ENCODE measurements around the gene THRB. TPM values are rescaled to one million over a fixed set of nuclear protein-coding genes. Genes with fewer than 3 reads are reported as not detected.
A peak's percentile ranks its signal among the peaks of the same experiment; 100 is the strongest.

THRB gene
- total RNA-seq (not detected), polyA plus RNA-seq (under 1 TPM in 1 of 2 donors, not detected in 1; 0.03 TPM)

GRCh38 chr3:24494618-24495325 lies at the start of gene THRB:
Gene THRB (minus strand): TSS chr3:24494850.
- no peak within 1 kb of the TSS for H3K27ac ChIP-seq (ENCODE audit: low read depth, low read length)
- no peak within 1 kb of the TSS for H3K4me3 ChIP-seq (ENCODE audit: low read length in 2 of 2)
- no peak for DNase-seq
- no peaks in the 10 kb centered on the region for H3K9me3 ChIP-seq (ENCODE audit: control insufficient read depth in 1 of 2, low read length in 2 of 2)
- no peak within 1 kb of the TSS for H3K27ac Mint-ChIP-seq
- H3K27me3 ChIP-seq (ENCODE audit: insufficient read depth, low read length): no peaks in the 10 kb centered on the region
- ChIA-PET CTCF (ENCODE audit: partially characterized antibody) (no interaction called here), POLR2A (ENCODE audit: partially characterized antibody) (no interaction called here)
- H3K4me3 Mint-ChIP-seq: peak within 1 kb of the TSS in 1 of 8 donors; percentile 2
- H3K4me1 Mint-ChIP-seq: peaks cover 0 to 3% (median 0%) of the 10 kb centered on the region in 4 donors
- H3K4me1 ChIP-seq (ENCODE audit: insufficient read depth, low read length): no peaks in the 10 kb centered on the region
- intact Hi-C loops (cut with micrococcal nuclease): no loop called here
- no peaks in the 10 kb centered on the region for H3K36me3 Mint-ChIP-seq
- peaks cover 0 to 6% (median 2%) of the 10 kb centered on the region in 8 donors for H3K9me3 Mint-ChIP-seq
- H3K27me3 Mint-ChIP-seq: peaks cover 24 to 32% of the 10 kb centered on the region in 2 donors
- no peaks in the 10 kb centered on the region for H3K36me3 ChIP-seq (ENCODE audit: insufficient read depth, low read length)

DNA sequence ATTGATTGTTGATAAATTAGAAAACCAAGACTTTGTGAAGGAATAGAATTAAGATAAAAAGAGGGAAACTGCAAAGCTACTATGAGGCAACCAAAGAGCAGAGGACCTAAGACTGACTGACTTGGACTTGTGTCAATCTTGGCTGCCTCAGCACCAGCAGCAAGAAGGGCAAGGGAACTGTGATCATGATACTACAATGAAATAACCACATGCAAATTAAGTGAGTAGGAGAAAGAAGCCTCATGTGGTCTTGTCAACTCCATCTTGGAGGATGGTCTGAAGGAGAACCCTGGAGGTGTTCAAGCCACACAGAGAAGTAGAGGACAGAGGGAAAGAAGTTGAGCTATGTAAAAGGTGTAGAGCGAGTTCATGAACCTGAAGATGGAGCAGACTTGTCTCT lies 47.3 kb upstream of the THRB start:
- Mint-ChIP-seq H3K4me3 (no peak overlapping the region), H3K9me3 (peaks cover 0 to 6% (median under 1%) of the 10 kb centered on the region in 8 donors), H3K4me1 (no peaks in the 10 kb centered on the region), H3K36me3 (no peaks in the 10 kb centered on the region), H3K27ac (no peak overlapping the region), H3K27me3 (peaks cover 0 to 1% of the 10 kb centered on the region in 2 donors)
- intact Hi-C loops (cut with micrococcal nuclease): no loop called here
- Histone ChIP-seq H3K27ac (ENCODE audit: low read depth, low read length) (no peak overlapping the region), H3K4me1 (ENCODE audit: insufficient read depth, low read length) (no peaks in the 10 kb centered on the region), H3K36me3 (ENCODE audit: insufficient read depth, low read length) (no peaks in the 10 kb centered on the region), H3K4me3 (ENCODE audit: low read length in 2 of 2) (no peak overlapping the region), H3K9me3 (ENCODE audit: control insufficient read depth in 1 of 2, low read length in 2 of 2) (no peaks in the 10 kb centered on the region), H3K27me3 (ENCODE audit: insufficient read depth, low read length) (no peaks in the 10 kb centered on the region)
- no peak for DNase-seq
- ChIA-PET CTCF (ENCODE audit: partially characterized antibody) (no interaction called here), POLR2A (ENCODE audit: partially characterized antibody) (no interaction called here)

GRCh38 chr3:24540821-24541220 lies 46.2 kb upstream of the THRB start:
- ChIA-PET CTCF (ENCODE audit: partially characterized antibody) (no interaction called here), POLR2A (ENCODE audit: partially characterized antibody) (no interaction called here)
- no peaks in the 10 kb centered on the region for H3K9me3 ChIP-seq (ENCODE audit: control insufficient read depth in 1 of 2, low read length in 2 of 2)
- no peak overlapping the region for H3K27ac Mint-ChIP-seq
- no peaks in the 10 kb centered on the region for H3K27me3 Mint-ChIP-seq
- H3K9me3 Mint-ChIP-seq: peaks cover 0 to 5% (median under 1%) of the 10 kb centered on the region in 8 donors
- H3K4me1 Mint-ChIP-seq: no peaks in the 10 kb centered on the region
- no peak overlapping the region for H3K4me3 Mint-ChIP-seq
- no peaks in the 10 kb centered on the region for H3K36me3 ChIP-seq (ENCODE audit: insufficient read depth, low read length)
- no peak overlapping the region for H3K27ac ChIP-seq (ENCODE audit: low read depth, low read length)
- H3K4me3 ChIP-seq (ENCODE audit: low read length in 2 of 2): no peak overlapping the region
- intact Hi-C loops (cut with micrococcal nuclease): no loop called here
- no peaks in the 10 kb centered on the region for H3K36me3 Mint-ChIP-seq
- no peaks in the 10 kb centered on the region for H3K4me1 ChIP-seq (ENCODE audit: insufficient read depth, low read length)
- no peaks in the 10 kb centered on the region for H3K27me3 ChIP-seq (ENCODE audit: insufficient read depth, low read length)
- no peak for DNase-seq

DNA sequence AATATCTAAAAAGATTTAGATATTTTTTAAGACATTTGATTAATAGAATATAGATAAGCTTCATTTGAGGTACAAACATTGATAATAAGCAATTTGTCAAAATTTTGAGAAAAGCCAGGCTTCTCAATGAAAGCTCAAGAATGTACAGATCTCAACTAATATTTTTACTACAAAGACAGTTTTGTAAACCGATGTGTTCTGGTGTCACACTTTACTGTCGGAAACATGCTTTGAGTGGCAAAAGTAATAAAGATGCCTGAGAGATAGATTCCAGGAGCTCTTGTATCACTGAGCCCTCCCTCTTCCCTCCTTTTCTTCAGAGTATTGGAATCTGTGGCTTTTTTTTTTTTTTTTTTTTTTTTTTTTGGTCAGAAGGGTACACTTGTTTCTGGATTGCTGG lies 45.0 kb upstream of the THRB start:
- Mint-ChIP-seq H3K9me3 (peaks cover 0 to 5% (median under 1%) of the 10 kb centered on the region in 8 donors), H3K36me3 (no peaks in the 10 kb centered on the region), H3K27me3 (no peaks in the 10 kb centered on the region), H3K4me3 (no peak overlapping the region), H3K27ac (no peak overlapping the region), H3K4me1 (no peaks in the 10 kb centered on the region)
- ChIA-PET POLR2A (ENCODE audit: partially characterized antibody) (no interaction called here), CTCF (ENCODE audit: partially characterized antibody) (no interaction called here)
- DNase-seq: no peak
- intact Hi-C loops (cut with micrococcal nuclease): no loop called here
- Histone ChIP-seq H3K36me3 (ENCODE audit: insufficient read depth, low read length) (no peaks in the 10 kb centered on the region), H3K4me3 (ENCODE audit: low read length in 2 of 2) (no peak overlapping the region), H3K27ac (ENCODE audit: low read depth, low read length) (no peak overlapping the region), H3K27me3 (ENCODE audit: insufficient read depth, low read length) (no peaks in the 10 kb centered on the region), H3K9me3 (ENCODE audit: control insufficient read depth in 1 of 2, low read length in 2 of 2) (no peaks in the 10 kb centered on the region), H3K4me1 (ENCODE audit: insufficient read depth, low read length) (no peaks in the 10 kb centered on the region)

- Mint-ChIP-seq H3K9me3 (peaks cover 0 to 5% (median 2%) of the 10 kb centered on the region in 8 donors), H3K4me3 (no peak overlapping the region), H3K4me1 (no peaks in the 10 kb centered on the region), H3K27ac (no peak overlapping the region), H3K27me3 (no peaks in the 10 kb centered on the region), H3K36me3 (no peaks in the 10 kb centered on the region)
- no peaks in the 10 kb centered on the region for H3K4me1 ChIP-seq (ENCODE audit: insufficient read depth, low read length)
- CTCF ChIA-PET (ENCODE audit: partially characterized antibody): no interaction called here
- intact Hi-C loops (cut with micrococcal nuclease): no loop called here
- no peak overlapping the region for H3K27ac ChIP-seq (ENCODE audit: low read depth, low read length)
- H3K9me3 ChIP-seq (ENCODE audit: control insufficient read depth in 1 of 2, low read length in 2 of 2): no peaks in the 10 kb centered on the region
- DNase-seq: no peak
- no peak overlapping the region for H3K4me3 ChIP-seq (ENCODE audit: low read length in 2 of 2)
- no peaks in the 10 kb centered on the region for H3K36me3 ChIP-seq (ENCODE audit: insufficient read depth, low read length)
- POLR2A ChIA-PET (ENCODE audit: partially characterized antibody): no interaction called here
- no peaks in the 10 kb centered on the region for H3K27me3 ChIP-seq (ENCODE audit: insufficient read depth, low read length)
Observed at GRCh38 chr3:24538891-24539290, 44.2 kb upstream of the THRB start.

DNA sequence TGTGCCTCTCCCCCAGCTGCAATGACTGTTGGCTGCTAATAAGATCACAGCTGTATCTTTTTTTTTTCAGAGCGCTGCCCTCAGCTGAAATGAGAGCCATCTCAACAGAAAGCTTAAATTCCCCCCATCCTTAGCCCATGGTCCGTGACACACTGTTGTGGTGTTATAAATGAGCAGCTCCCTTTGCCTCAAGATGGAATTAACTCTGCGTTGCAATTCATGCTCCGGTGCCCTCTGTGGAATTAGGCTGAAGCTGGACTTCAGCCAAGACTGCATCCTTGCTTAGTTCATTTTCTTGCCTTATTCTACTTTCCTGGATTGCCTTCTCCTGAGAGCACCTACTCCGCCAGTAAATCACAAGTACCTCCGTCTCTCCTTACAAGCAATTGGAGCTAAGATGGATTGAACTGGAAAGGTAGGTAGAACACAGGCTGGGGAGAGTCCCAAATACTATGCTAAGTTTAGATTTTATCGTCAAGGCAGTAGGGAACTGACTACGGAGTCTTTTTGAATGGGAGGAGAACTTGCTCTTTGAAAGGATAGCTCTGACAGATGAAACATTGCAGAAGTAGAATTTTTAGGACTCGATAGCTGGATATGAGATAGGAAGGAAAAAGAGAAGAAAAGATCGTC lies 39.0 kb upstream of the THRB start:
- POLR2A ChIA-PET (ENCODE audit: partially characterized antibody): no interaction called here
- intact Hi-C loops (cut with micrococcal nuclease): no loop called here
- DNase-seq: no peak
- H3K27me3 ChIP-seq (ENCODE audit: insufficient read depth, low read length): no peaks in the 10 kb centered on the region
- Mint-ChIP-seq H3K36me3 (no peaks in the 10 kb centered on the region), H3K27ac (no peak overlapping the region), H3K9me3 (peaks cover 0 to 14% (median 3%) of the 10 kb centered on the region in 8 donors), H3K27me3 (peaks cover 0 to 2% of the 10 kb centered on the region in 2 donors), H3K4me1 (no peaks in the 10 kb centered on the region), H3K4me3 (no peak overlapping the region)
- H3K9me3 ChIP-seq (ENCODE audit: control insufficient read depth in 1 of 2, low read length in 2 of 2): no peaks in the 10 kb centered on the region
- H3K4me3 ChIP-seq (ENCODE audit: low read length in 2 of 2): no peak overlapping the region
- no peaks in the 10 kb centered on the region for H3K4me1 ChIP-seq (ENCODE audit: insufficient read depth, low read length)
- no peak overlapping the region for H3K27ac ChIP-seq (ENCODE audit: low read depth, low read length)
- no peaks in the 10 kb centered on the region for H3K36me3 ChIP-seq (ENCODE audit: insufficient read depth, low read length)
- CTCF ChIA-PET (ENCODE audit: partially characterized antibody): no interaction called here

DNA sequence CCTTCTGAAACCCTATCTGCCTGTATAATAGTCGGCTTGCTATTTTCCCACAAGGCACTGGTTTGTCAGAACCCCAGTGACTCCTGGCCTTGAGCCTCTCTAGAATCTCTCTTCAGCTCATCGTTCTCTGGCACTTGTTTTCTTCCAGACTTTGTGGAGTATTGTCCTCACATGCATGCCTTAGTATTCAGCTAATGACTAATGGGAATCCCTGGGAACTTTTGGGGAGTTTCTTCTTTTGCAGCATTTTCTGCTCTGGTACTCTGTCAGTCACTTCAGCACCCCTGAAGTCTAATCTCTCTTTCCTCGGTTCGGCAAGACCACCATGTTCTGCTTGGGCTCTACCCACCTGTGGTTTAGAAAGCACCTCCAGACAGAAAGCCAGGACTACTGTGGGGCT lies 35.8 kb upstream of the THRB start:
- H3K27me3 ChIP-seq (ENCODE audit: insufficient read depth, low read length): no peaks in the 10 kb centered on the region
- DNase-seq: no peak
- no peaks in the 10 kb centered on the region for H3K4me1 ChIP-seq (ENCODE audit: insufficient read depth, low read length)
- POLR2A ChIA-PET (ENCODE audit: partially characterized antibody): no interaction called here
- no peak overlapping the region for H3K27ac ChIP-seq (ENCODE audit: low read depth, low read length)
- no peak overlapping the region for H3K27ac Mint-ChIP-seq
- H3K9me3 ChIP-seq (ENCODE audit: control insufficient read depth in 1 of 2, low read length in 2 of 2): no peaks in the 10 kb centered on the region
- no peaks in the 10 kb centered on the region for H3K36me3 Mint-ChIP-seq
- peaks cover 0 to 14% (median 2%) of the 10 kb centered on the region in 8 donors for H3K9me3 Mint-ChIP-seq
- no peaks in the 10 kb centered on the region for H3K36me3 ChIP-seq (ENCODE audit: insufficient read depth, low read length)
- H3K27me3 Mint-ChIP-seq: peaks cover 0 to 2% of the 10 kb centered on the region in 2 donors
- CTCF ChIA-PET (ENCODE audit: partially characterized antibody): no interaction called here
- no peak overlapping the region for H3K4me3 ChIP-seq (ENCODE audit: low read length in 2 of 2)
- H3K4me1 Mint-ChIP-seq: no peaks in the 10 kb centered on the region
- H3K4me3 Mint-ChIP-seq: no peak overlapping the region
- intact Hi-C loops (cut with micrococcal nuclease): no loop called here

Measured in CD4-positive, alpha-beta memory T cell (primary cell).